ENCODE results near the gene POGZ. TPM values are rescaled to one million over a fixed set of nuclear protein-coding genes. Genes with fewer than 3 reads are reported as not detected.
"Not testable (repeated sequence)": the region's sequence is repeated elsewhere in the genome, so short reads cannot be mapped to it uniquely, and the experiment has no call there.

The POGZ gene
- total RNA-seq, 4 donors from 2014 or later, result 16.1 to 45.6 (median 30.4) TPM

DNA sequence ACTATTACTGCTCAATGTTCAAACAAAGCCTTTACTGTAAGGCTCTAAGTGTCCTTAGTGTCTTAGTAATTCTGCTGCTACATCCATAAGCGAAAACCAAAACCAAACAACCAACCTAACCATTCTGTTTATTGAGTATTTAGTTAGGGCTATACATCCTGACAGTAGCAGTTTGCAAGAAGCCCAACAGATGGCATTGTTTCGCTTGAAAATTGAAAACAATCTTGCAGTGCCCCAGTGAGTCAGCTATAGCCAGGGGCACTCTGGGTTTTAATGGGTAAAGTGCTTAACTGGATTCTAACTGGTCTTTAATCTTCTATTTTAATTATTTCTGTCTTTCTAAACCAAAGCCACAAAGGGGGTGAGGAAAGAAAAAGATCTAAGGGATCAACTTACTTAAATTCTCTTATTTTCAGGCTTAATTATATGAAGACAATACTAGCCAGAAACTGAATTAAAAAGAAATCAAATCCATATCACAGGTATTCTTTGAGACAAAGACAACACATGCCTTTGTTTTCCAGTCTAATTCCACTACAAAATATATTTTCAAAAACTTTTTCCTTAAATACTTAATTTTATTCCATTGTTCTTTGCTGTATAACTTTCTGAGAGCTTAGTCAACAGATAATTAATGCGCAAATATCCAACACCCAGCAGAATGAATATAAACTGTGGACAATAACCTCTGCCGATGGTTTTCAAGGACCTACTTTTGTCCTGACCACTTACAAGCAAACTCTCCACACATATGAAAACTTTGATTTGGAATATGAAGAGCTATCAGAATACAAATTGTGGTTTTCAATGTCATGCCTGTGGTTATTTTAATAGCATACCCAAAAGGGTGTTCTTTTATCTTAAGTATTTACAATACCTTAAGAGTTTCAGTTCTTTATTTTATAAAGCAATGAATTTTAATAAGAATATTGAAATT is 15.2 kb downstream of the POGZ start:
- intact Hi-C loops (cut with DNase I), result loop anchor here (10.0 kb wide), 1 partner anchor 291 kb away; no protein-coding TSS in a partner anchor
- Histone ChIP-seq H3K27me3 (no peaks in the 10 kb centered on the region), H3K36me3 (peaks cover 0 to 33% (median 0%) of the 10 kb centered on the region in 3 donors), H3K9me3 (no peaks in the 10 kb centered on the region), H3K4me3 (no peak overlapping the region), H3K27ac (peak overlapping the region in 2 of 4 donors; percentile 34 to 43), H3K4me1 (peaks cover 0 to 51% (median 20%) of the 10 kb centered on the region in 3 donors)
- no peak for TF ChIP-seq POLR2A (IDR thresholded peaks at IDR 0.05)
- TF ChIP-seq, protein P1, sequence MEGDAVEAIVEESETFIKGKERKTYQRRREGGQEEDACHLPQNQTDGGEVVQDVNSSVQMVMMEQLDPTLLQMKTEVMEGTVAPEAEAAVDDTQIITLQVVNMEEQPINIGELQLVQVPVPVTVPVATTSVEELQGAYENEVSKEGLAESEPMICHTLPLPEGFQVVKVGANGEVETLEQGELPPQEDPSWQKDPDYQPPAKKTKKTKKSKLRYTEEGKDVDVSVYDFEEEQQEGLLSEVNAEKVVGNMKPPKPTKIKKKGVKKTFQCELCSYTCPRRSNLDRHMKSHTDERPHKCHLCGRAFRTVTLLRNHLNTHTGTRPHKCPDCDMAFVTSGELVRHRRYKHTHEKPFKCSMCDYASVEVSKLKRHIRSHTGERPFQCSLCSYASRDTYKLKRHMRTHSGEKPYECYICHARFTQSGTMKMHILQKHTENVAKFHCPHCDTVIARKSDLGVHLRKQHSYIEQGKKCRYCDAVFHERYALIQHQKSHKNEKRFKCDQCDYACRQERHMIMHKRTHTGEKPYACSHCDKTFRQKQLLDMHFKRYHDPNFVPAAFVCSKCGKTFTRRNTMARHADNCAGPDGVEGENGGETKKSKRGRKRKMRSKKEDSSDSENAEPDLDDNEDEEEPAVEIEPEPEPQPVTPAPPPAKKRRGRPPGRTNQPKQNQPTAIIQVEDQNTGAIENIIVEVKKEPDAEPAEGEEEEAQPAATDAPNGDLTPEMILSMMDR (IDR thresholded peaks at IDR 0.05), result peak; percentile 70 to 85 (median 76)
- DNase-seq, result no peak
- WGBS, 2 donors, result 36 to 37% methylated on average over 4 of the region's 4 CpGs

DNA sequence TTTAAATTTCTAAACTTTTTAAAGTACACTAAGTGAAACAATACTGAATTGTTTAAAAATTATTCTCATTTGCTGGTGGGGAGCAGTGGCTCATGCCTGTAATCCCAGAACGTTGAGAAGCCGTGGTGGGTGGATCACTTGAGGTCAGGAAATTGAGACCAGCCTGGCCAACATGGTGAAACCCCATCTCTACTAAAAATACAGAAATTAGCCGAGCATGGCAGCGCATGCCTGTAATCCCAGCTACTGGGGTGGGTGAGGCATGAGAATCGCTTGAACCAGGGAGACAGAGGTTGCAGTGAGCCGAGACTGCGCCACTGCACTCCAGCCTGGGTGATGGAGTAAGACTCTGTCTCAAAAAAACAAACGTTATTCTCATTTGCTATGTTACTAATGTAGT is 21.9 kb downstream of the POGZ start:
- H3K27me3 ChIP-seq; H3K9me3 ChIP-seq; H3K27ac ChIP-seq; intact Hi-C loops (cut with DNase I); H3K4me3 ChIP-seq; DNase-seq: not testable (repeated sequence)
- peaks cover 5 to 47% (median 9%) of the 10 kb centered on the region in 3 donors for H3K4me1 ChIP-seq
- peaks cover 0 to 64% (median 0%) of the 10 kb centered on the region in 3 donors for H3K36me3 ChIP-seq
- 66 to 70% methylated on average over 8 of the region's 8 CpGs for WGBS, 2 donors

DNA sequence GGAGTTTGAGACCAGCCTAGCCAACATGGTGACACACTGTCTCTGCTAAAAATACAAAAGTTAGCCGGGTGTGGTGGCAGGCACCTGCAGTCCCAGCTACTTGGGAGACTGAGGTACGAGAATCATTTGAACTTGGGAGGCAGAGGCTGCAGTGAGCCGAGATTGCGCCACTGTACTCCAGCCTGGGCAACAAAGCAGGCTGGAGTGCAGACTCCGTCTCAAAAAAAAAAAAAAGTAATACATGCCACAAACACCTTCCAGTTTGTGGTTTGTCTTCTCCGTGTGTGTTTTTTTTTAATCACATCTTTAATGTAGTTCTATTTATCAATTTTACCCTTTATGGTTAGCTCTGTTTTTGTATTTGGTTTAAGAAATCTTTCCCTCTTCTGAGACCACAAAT is 22.3 kb downstream of the POGZ start:
- peaks cover 0 to 60% (median 0%) of the 10 kb centered on the region in 3 donors for H3K36me3 ChIP-seq
- DNase-seq, result no peak
- no peak overlapping the region for H3K4me3 ChIP-seq
- peaks cover 5 to 47% (median 9%) of the 10 kb centered on the region in 3 donors for H3K4me1 ChIP-seq
- WGBS, 2 donors, result 66 to 69% methylated on average over 6 of the region's 6 CpGs
- H3K9me3 ChIP-seq, result no peaks in the 10 kb centered on the region
- intact Hi-C loops (cut with DNase I), result no loop called here
- no peak for TF ChIP-seq POLR2A (IDR thresholded peaks at IDR 0.05)
- TF ChIP-seq, protein P1 (IDR thresholded peaks at IDR 0.05), result no peak
- H3K27me3 ChIP-seq, result no peaks in the 10 kb centered on the region
- no peak overlapping the region for H3K27ac ChIP-seq

DNA sequence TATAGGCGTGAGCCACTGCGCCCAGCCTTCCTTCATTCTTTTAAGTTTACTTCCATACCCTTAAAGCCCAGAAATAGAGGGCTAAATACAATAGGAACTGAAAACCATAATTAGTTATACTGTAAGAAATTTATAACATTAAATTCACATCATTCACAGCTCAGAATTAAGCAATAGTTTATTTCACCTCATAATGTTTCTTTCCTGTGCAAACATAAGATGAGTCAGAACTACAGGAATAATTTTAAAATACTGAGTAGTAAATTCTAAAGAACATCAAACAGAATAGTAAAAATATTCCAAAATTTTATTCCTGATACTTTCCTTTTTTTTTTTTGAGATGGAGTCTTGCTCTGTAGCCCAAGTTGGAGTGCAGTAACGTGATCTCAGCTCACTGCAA is 24.1 kb downstream of the POGZ start:
- no peak overlapping the region for H3K4me3 ChIP-seq
- peaks cover 0 to 47% (median 0%) of the 10 kb centered on the region in 3 donors for H3K36me3 ChIP-seq
- H3K9me3 ChIP-seq, result no peaks in the 10 kb centered on the region
- TF ChIP-seq, protein P1 (IDR thresholded peaks at IDR 0.05), result no peak
- no peak for TF ChIP-seq POLR2A (IDR thresholded peaks at IDR 0.05)
- peaks cover 5 to 33% (median 9%) of the 10 kb centered on the region in 3 donors for H3K4me1 ChIP-seq
- H3K27me3 ChIP-seq, result no peaks in the 10 kb centered on the region
- WGBS, 2 donors, result 70 to 77% methylated on average over 3 of the region's 3 CpGs
- intact Hi-C loops (cut with DNase I), result no loop called here
- DNase-seq, result no peak
- H3K27ac ChIP-seq, result no peak overlapping the region

DNA sequence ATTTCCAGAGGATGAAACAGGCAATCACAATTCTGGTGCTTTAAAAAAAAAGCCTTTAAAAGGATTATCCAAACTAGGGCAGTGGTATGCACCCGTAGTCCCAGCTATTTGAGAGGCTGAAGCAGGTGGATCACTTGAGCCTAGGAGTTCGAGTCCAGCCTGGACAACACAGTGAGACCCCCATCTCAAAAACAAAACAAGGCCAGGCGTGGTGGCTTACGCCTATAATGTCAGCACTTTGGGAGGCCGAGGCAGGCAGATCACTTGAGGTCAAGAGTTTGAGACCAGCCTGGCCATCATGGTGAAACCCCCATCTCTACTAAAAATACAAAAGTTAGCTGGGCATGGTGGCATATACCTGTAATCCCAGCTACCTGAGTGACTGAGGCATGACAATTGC is 25.5 kb downstream of the POGZ start:
- H3K9me3 ChIP-seq; DNase-seq; intact Hi-C loops (cut with DNase I); H3K27me3 ChIP-seq; H3K4me3 ChIP-seq; H3K27ac ChIP-seq: not testable (repeated sequence)
- Histone ChIP-seq H3K4me1 (peaks cover 5 to 33% (median 9%) of the 10 kb centered on the region in 3 donors), H3K36me3 (peaks cover 0 to 47% (median 0%) of the 10 kb centered on the region in 3 donors)
- 91 to 96% methylated on average over 4 to 5 of the region's 5 CpGs for WGBS, 2 donors

DNA sequence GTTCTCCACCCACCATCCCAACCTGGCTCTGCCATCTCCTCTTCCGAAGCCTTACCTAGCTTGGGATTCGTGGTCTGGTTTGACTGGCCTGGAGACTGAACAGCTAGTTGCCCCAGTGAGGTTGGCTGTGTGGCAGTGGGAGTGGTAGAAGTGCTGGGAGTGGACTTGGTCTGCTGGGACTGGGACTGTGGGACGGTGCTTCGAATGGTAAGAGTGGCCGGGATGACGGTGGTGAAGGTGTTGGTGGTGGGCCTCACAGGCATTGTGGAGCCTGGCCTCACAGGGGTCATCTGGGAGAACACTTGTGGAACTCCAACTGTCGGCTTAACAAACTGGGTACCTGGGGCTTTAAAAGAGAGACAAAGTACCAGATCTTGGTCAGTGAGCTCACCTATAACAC is 31.2 kb downstream of the POGZ start:
- intact Hi-C loops (cut with DNase I), result no loop called here
- no peaks in the 10 kb centered on the region for H3K9me3 ChIP-seq
- no peak overlapping the region for H3K27ac ChIP-seq
- H3K36me3 ChIP-seq, result peaks cover 8 to 76% (median 24%) of the 10 kb centered on the region in 3 donors
- WGBS, 2 donors, result 89 to 98% methylated on average over 6 of the region's 7 CpGs
- H3K27me3 ChIP-seq, result no peaks in the 10 kb centered on the region
- DNase-seq, result no peak
- H3K4me1 ChIP-seq, result no peaks in the 10 kb centered on the region
- TF ChIP-seq POLR2A (IDR thresholded peaks at IDR 0.05), result no peak
- TF ChIP-seq, protein P1 (IDR thresholded peaks at IDR 0.05), result no peak
- no peak overlapping the region for H3K4me3 ChIP-seq

Measured in esophagus squamous epithelium (tissue), 5 donors.